C4-2B (cell line): ENCODE results near the gene AGPAT3.

Experiments
- H3K27ac ChIP-seq: fragments of 450-650 bp; 2 replicates; pipeline ENCODE4 v1.5.1; 2017
- CTCF ChIP-seq: fragments of 450-650 bp; conservative IDR thresholded peaks from 2 replicates; pipeline ENCODE4 v1.5.1; 2017; ENCODE audit warnings: mild to moderate bottlenecking
- ZFX ChIP-seq: fragments of 450-650 bp; IDR thresholded peaks from 2 replicates; pipeline ENCODE4 v1.6.1; 2017

AGPAT3 gene

GRCh38 chr21:43969115-43969444, 104.1 kb downstream of the AGPAT3 start:
- no peak for TF ChIP-seq ZFX
- TF ChIP-seq CTCF: no peak

GRCh38 chr21:43970551-43970950, 105.5 kb downstream of the AGPAT3 start:
- TF ChIP-seq CTCF: no peak
- no peak for TF ChIP-seq ZFX
- no peak overlapping the region for H3K27ac ChIP-seq

More at GRCh38 chr21:43969115-43969444, 104.1 kb downstream of the AGPAT3 start:
- H3K27ac ChIP-seq: no peak overlapping the region

GRCh38 chr21:43971201-43971991, 106.4 kb downstream of the AGPAT3 start:
- H3K27ac ChIP-seq: no peak overlapping the region
- TF ChIP-seq ZFX (no peak), CTCF (no peak)

GRCh38 chr21:43971992-43972255, 106.9 kb downstream of the AGPAT3 start:
- TF ChIP-seq ZFX (no peak), CTCF (no peak)
- H3K27ac ChIP-seq: no peak overlapping the region

- TF ChIP-seq CTCF (no peak), ZFX (no peak)
- no peak overlapping the region for H3K27ac ChIP-seq
Measured at GRCh38 chr21:43972850-43973633, 108.0 kb downstream of the AGPAT3 start.

- TF ChIP-seq CTCF: no peak
- no peak for TF ChIP-seq ZFX
Measured at GRCh38 chr21:43973634-43973955, 108.6 kb downstream of the AGPAT3 start.

GRCh38 chr21:43974791-43975468, 109.9 kb downstream of the AGPAT3 start:
- no peak for TF ChIP-seq CTCF
- TF ChIP-seq ZFX: no peak
- no peak overlapping the region for H3K27ac ChIP-seq

More at GRCh38 chr21:43973634-43973955, 108.6 kb downstream of the AGPAT3 start:
- no peak overlapping the region for H3K27ac ChIP-seq
